Adrenal gland (tissue), 12 donors: ENCODE measurements around the gene TES. TPM values are rescaled to one million over a fixed set of nuclear protein-coding genes. Genes with fewer than 3 reads are reported as not detected.

Experiments used
- DNase-seq, 7 donors: peaks; one replicate each; pipeline ENCODE4 v3.0.0-alpha.2; 2019 to 2020
- H3K27ac ChIP-seq, 5 donors: fragments of 200-600 bp; sonication (generic) in 4 of 5; 1 replicate in 3 of 5; 2 replicates in 2 of 5; pipeline versions ENCODE4 v1.5.1 to v1.8.0; 2016 to 2020; ENCODE audit warnings: mild to moderate bottlenecking in 1 of 5
- H3K27me3 ChIP-seq: fragments of 200-600 bp; 2 replicates; pipeline ENCODE4 v1.8.0; 2021
- H3K36me3 ChIP-seq, 2 donors: fragments of 200-600 bp; replicated peaks in 1 of 2; 1 replicate in 1 of 2; 2 replicates in 1 of 2; pipeline versions ENCODE4 v1.5.1 to v1.8.0; 2018 to 2022
- H3K4me1 ChIP-seq, 2 donors: fragments of 200-600 bp; replicated peaks in 1 of 2; 1 replicate in 1 of 2; 2 replicates in 1 of 2; pipeline versions ENCODE4 v1.5.1 to v1.8.0; 2018 to 2021
- H3K4me3 ChIP-seq, 4 donors: fragments of 200-600 bp; sonication (generic) in 3 of 4; one replicate each; pipeline ENCODE4 v1.5.1; 2016 to 2018
- H3K9me3 ChIP-seq, 3 donors: fragments of 200-600 bp; sonication (generic) in 1 of 3; replicated peaks in 1 of 3; 1 replicate in 2 of 3; 2 replicates in 1 of 3; pipeline versions ENCODE4 v1.5.1 to v1.8.0; 2016 to 2021
- POLR2A ChIP-seq, 2 donors: fragments of 450-650 bp; IDR thresholded peaks; one replicate each; pipeline ENCODE4 v1.6.1; 2017; ENCODE audit warnings: antibody characterized with exemption in 2 of 2, mild to moderate bottlenecking in 2 of 2, moderate library complexity in 1 of 2
- WGBS, 4 donors: extraction: QIAGEN DNeasy Blood & Tissue Kit in 2 of 4; methylation state at CpG; one replicate each; pipeline versions ENCODE4 v1.1.5 to v1.1.7; 2013 to 2017; 5-methylcytosine and 5-hydroxymethylcytosine counted together
- intact Hi-C, 2 donors: fragments of 100-400 bp; cut with DNase I; formaldehyde crosslinking; loops; one replicate each; pipeline versions ENCODE4 v1.14.1 to v1.15.0; 2022 to 2023
- polyA plus RNA-seq, 3 donors: library from polyadenylated mRNA; stranded (reverse); fragments of 200-250 nt in 2 of 3; fragments of 350-450 nt in 1 of 3; fragmentation: Illumina TruSeq in 1 of 3; extraction: RNeasy Lipid Tissue Mini Kit (QIAGEN cat#74804) in 1 of 3; gene quantifications; one replicate each; pipeline ENCODE4 v1.2.3, GENCODE V29; 2013 to 2014
- total RNA-seq, 9 donors: library from RNA; depleted of rRNA in 4 of 9; stranded (reverse); fragments of >200 nt in 4 of 9; fragments of 120-200 nt in 1 of 9; fragmentation: NEBNext Ultra II Directional in 1 of 9; extraction: Animal tissue kit (Norgen Biotek cat#: 25700) in 1 of 9; gene quantifications; one replicate each; pipeline versions ENCODE4 v1.1.0 to v1.2.4, GENCODE V29; 2013 to 2023
- TF ChIP-seq, protein P1 (sequence below), 6 experiments: fragments of 450-650 bp in 4 of 6; fragments of 200-600 bp in 2 of 6; sonication (generic) in 1 of 6; IDR thresholded peaks; 1 replicate in 5 of 6; 2 replicates in 1 of 6; pipeline versions ENCODE4 v1.5.1 to v1.8.0; 2016 to 2021; ENCODE audit warnings: antibody characterized with exemption in 6 of 6, mild to moderate bottlenecking in 2 of 6, moderate library complexity in 1 of 6
- donor health status: healthy with polysubstance abuse.
- donor health status: Bipolar disorder and iron deficiency.
- donor health status: DM: yes; HTN: yes; CAD: no.
- donor health status: DM: no; HTN: no; CAD: no.
- donor health status: DM: no; HTN: no; CAD: no.
- donor health status: DM: yes; HTN: yes; CAD: no.

The TES gene
- total and polyA plus RNA-seq, 12 donors: 3.9 to 21.8 (median 12.5) TPM

DNA sequence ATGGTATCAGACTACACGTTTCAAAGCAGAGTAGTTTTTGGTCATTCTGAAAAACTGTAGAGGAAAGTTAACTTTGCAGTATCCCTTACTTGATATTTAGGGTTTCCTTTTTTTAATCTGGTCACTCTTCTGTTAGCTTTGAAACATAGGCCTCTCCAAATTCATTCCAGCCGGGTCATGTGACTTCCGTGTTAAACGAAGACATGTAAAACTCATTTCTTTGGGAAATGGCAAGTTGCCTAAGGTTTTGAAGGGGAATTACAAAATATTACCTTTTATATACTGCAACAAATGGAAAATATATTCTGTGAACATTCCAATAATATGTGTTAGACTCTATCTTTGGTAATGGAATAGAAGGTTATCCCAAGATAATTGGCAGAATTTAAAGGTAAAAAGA lies 9.5 kb downstream of the TES start:
- H3K9me3 ChIP-seq: no peaks in the 10 kb centered on the region
- no peak overlapping the region for H3K27ac ChIP-seq
- no peaks in the 10 kb centered on the region for H3K36me3 ChIP-seq
- no peak for DNase-seq
- WGBS, 4 donors: 85 to 94% (median 87%) methylated on average over 4 of the region's 4 CpGs
- H3K27me3 ChIP-seq: no peaks in the 10 kb centered on the region
- H3K4me3 ChIP-seq: no peak overlapping the region
- peaks cover 4 to 14% of the 10 kb centered on the region in 2 donors for H3K4me1 ChIP-seq
- TF ChIP-seq POLR2A (IDR thresholded peaks at IDR 0.05): no peak
- intact Hi-C loops: no loop called here

DNA sequence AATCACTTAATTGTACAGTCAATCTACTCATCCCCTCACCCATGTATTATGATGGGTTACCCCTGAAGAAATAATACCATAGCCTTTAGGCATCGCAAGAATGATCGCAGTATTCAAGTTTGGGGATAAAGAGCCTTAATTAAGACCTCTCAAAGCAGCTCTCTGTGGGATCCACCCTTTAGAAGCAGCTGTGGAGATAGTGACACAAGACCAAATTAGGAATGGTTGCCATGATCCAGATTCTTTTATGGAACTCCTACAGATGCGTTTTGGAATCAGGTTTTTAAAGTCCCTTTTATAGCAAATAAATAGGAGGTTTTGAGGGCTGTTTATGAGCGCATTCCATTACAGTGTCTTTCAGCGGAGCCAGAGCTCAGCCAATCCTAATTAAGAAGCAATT lies 12.2 kb downstream of the TES start:
- TF ChIP-seq, protein P1, sequence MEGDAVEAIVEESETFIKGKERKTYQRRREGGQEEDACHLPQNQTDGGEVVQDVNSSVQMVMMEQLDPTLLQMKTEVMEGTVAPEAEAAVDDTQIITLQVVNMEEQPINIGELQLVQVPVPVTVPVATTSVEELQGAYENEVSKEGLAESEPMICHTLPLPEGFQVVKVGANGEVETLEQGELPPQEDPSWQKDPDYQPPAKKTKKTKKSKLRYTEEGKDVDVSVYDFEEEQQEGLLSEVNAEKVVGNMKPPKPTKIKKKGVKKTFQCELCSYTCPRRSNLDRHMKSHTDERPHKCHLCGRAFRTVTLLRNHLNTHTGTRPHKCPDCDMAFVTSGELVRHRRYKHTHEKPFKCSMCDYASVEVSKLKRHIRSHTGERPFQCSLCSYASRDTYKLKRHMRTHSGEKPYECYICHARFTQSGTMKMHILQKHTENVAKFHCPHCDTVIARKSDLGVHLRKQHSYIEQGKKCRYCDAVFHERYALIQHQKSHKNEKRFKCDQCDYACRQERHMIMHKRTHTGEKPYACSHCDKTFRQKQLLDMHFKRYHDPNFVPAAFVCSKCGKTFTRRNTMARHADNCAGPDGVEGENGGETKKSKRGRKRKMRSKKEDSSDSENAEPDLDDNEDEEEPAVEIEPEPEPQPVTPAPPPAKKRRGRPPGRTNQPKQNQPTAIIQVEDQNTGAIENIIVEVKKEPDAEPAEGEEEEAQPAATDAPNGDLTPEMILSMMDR (IDR thresholded peaks at IDR 0.05): no peak
- TF ChIP-seq POLR2A (IDR thresholded peaks at IDR 0.05): no peak
- Histone ChIP-seq H3K27ac (no peak overlapping the region), H3K4me1 (peaks cover 4 to 13% of the 10 kb centered on the region in 2 donors)

DNA sequence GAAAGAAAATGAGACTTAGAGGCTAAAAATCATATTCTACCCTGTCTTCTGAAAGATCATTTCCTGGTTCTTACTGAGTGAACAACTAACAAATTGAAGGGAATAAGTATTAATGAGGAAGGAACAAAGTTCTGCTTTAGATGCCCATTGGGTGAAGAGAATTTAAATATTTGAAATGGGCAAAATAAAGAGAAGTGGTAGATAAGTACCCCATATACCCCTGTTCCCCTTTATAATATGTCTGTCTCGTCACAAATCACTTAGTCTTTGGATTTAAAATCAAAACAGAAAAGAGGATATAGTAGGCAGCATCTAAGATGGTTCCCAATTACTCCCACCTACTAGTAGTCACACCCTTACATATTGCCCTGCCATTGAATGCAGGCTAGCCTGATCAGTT lies 13.2 kb downstream of the TES start:
- intact Hi-C loops: no loop called here
- H3K36me3 ChIP-seq: no peaks in the 10 kb centered on the region
- no peak overlapping the region for H3K4me3 ChIP-seq
- no peaks in the 10 kb centered on the region for H3K27me3 ChIP-seq
- H3K4me1 ChIP-seq: peaks cover 0 to 2% of the 10 kb centered on the region in 2 donors
- no peak overlapping the region for H3K27ac ChIP-seq
- WGBS, 4 donors: 75 to 91% (median 89%) methylated on average over 1 of the region's 1 CpG
- no peak for TF ChIP-seq POLR2A (IDR thresholded peaks at IDR 0.05)
- TF ChIP-seq, protein P1 (IDR thresholded peaks at IDR 0.05): no peak
- H3K9me3 ChIP-seq: no peaks in the 10 kb centered on the region
- DNase-seq: no peak

More for the DNA sequence above, 12.2 kb downstream of the TES start:
- Histone ChIP-seq H3K4me3 (no peak overlapping the region), H3K9me3 (no peaks in the 10 kb centered on the region), H3K27me3 (no peaks in the 10 kb centered on the region), H3K36me3 (no peaks in the 10 kb centered on the region)
- intact Hi-C loops: no loop called here
- 84 to 89% (median 86%) methylated on average over 5 of the region's 5 CpGs for WGBS, 4 donors
- no peak for DNase-seq

DNA sequence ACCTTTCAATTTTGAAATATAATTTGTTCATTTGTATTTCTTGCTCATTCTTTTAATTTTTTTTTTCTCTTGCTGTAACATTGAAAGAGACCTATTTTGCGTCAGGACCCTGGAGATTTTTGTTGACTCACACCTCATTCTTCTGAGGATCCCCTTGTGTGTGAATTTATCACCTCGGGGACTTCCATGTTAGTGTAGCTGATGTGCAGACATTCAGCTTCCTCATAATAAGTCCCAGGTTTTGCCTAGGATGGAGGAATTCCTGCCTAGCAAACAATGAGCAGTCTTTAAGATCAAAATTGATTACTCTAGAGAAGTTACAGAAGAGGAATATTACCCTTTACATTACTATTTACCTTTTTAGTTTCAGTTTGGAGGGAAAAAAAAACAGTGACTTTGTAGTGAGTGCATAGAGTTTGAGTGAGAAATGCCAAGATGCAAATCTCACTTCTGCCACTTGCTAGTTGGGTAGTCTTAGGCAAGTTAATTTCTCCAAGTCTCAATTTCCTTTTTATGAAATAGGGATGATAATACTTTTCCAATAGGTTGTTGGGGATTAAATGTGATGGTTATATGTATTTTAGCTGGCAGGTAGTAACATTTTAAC lies 14.3 kb downstream of the TES start:
- no peaks in the 10 kb centered on the region for H3K27me3 ChIP-seq
- H3K36me3 ChIP-seq: no peaks in the 10 kb centered on the region
- DNase-seq: no peak
- intact Hi-C loops: no loop called here
- TF ChIP-seq, protein P1 (IDR thresholded peaks at IDR 0.05): no peak
- TF ChIP-seq POLR2A (IDR thresholded peaks at IDR 0.05): no peak
- no peak overlapping the region for H3K4me3 ChIP-seq
- H3K4me1 ChIP-seq: no peaks in the 10 kb centered on the region
- H3K9me3 ChIP-seq: no peaks in the 10 kb centered on the region
- 64 to 89% (median 73%) methylated on average over 2 of the region's 2 CpGs for WGBS, 4 donors
- no peak overlapping the region for H3K27ac ChIP-seq

DNA sequence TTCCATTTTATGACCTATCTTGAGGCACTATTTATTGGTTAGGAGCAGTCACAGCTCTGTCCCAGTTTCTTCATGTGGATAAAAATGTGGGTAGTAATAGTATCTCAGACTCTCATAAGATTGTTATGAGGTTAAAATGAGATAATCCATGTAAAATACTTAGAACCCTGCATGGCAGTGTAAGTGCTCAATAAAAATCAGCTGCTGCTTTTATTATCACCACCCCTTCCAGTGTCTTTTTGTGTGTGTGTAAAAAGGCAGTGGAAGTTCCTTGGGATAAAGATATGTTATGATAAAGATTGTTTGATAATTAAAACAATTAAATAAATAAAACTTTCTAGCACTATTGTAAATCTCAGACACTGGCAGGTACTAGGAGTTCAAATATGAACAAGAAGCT lies 15.5 kb downstream of the TES start:
- Histone ChIP-seq H3K9me3 (no peaks in the 10 kb centered on the region), H3K27ac (no peak overlapping the region), H3K4me1 (peaks cover 0 to 12% of the 10 kb centered on the region in 2 donors), H3K27me3 (no peaks in the 10 kb centered on the region), H3K36me3 (no peaks in the 10 kb centered on the region), H3K4me3 (no peak overlapping the region)
- intact Hi-C loops: no loop called here
- no peak for DNase-seq
- no peak for TF ChIP-seq POLR2A (IDR thresholded peaks at IDR 0.05)
- TF ChIP-seq, protein P1 (IDR thresholded peaks at IDR 0.05): no peak
